SK-N-SH (cell line): ENCODE measurements around the gene CDH24. TPM values are rescaled to one million over a fixed set of nuclear protein-coding genes. Genes with fewer than 3 reads are reported as not detected.

ENCODE experiments used
- CTCF ChIA-PET: fragments of 300-600, 350-600 bp; formaldehyde crosslinking; extraction: SDS; loops from one replicate; lab custom pipeline; 2021; lab: Yijun Ruan, JAX
- POLR2A ChIA-PET: fragments of 350-600 bp; sonication (Branson Sonifier 250); formaldehyde crosslinking; extraction: SDS; loops from one replicate; lab custom pipeline; 2020; ENCODE audit warnings: antibody characterized with exemption, inconsistent platforms; lab: Yijun Ruan, JAX
- DNase-seq: peaks from one replicate; pipeline ENCODE4 v3.0.0; 2012
- H2AFZ ChIP-seq: fragments of 200-600 bp; sonication (generic); 2 replicates; pipeline ENCODE4 v1.8.1; 2016; ENCODE audit warnings: antibody characterized with exemption, mild to moderate bottlenecking, low read depth
- H3F3A ChIP-seq: fragments of 200-600 bp; sonication (generic); replicated peaks from 2 replicates; pipeline ENCODE3; 2016; ENCODE audit warnings: antibody characterized with exemption, mild to moderate bottlenecking; ENCODE audit not compliant: insufficient read depth
- H3K27ac ChIP-seq, 2 experiments: fragments of 200-500 bp in 1 of 2; fragments of 200-600 bp in 1 of 2; sonication (Bioruptor generic) in 1 of 2; sonication (generic), shearing (Covaris generic) in 1 of 2; 2 replicates each; pipeline versions ENCODE4 v1.5.1 to v1.6.1; 2014 to 2016; ENCODE audit warnings: low read depth in 2 of 2, inconsistent platforms in 1 of 2, low read length in 1 of 2, mild to moderate bottlenecking in 1 of 2, mixed read lengths in 1 of 2
- H3K27me3 ChIP-seq: fragments of 200-600 bp; sonication (generic), shearing (Covaris generic); 2 replicates; pipeline ENCODE4 v1.6.1; 2016; ENCODE audit warnings: mixed run types; ENCODE audit not compliant: insufficient read depth
- H3K36me3 ChIP-seq, 2 experiments: fragments of 200-500 bp in 1 of 2; fragments of 200-600 bp in 1 of 2; sonication (Bioruptor generic) in 1 of 2; sonication (generic) in 1 of 2; replicated peaks in 1 of 2; 2 replicates each; pipeline versions ENCODE3 to v1.5.1; 2014 to 2016; ENCODE audit warnings: low read length in 1 of 2, mild to moderate bottlenecking in 1 of 2; ENCODE audit not compliant: insufficient read depth in 2 of 2, control insufficient read depth in 1 of 2
- H3K4me1 ChIP-seq, 2 experiments: fragments of 200-500 bp in 1 of 2; fragments of 200-600 bp in 1 of 2; sonication (Bioruptor generic) in 1 of 2; sonication (generic), shearing (Covaris generic) in 1 of 2; 2 replicates each; pipeline versions ENCODE4 v1.5.1 to v1.6.1; 2014 to 2016; ENCODE audit warnings: low read depth in 1 of 2, low read length in 1 of 2, mixed run types in 1 of 2; ENCODE audit not compliant: insufficient read depth in 2 of 2, control insufficient read depth in 1 of 2
- H3K4me2 ChIP-seq: fragments of 200-600 bp; sonication (generic), shearing (Covaris generic); 2 replicates; pipeline ENCODE4 v1.6.1; 2017; ENCODE audit warnings: mixed run types
- H3K4me3 ChIP-seq, 2 experiments: fragments of 200-500 bp in 1 of 2; fragments of 200-600 bp in 1 of 2; sonication (Bioruptor generic) in 1 of 2; sonication (generic), shearing (Covaris generic) in 1 of 2; 2 replicates each; pipeline versions ENCODE4 v1.5.1 to v1.8.1; 2014 to 2016; ENCODE audit warnings: low read depth in 2 of 2, inconsistent platforms in 1 of 2, low read length in 1 of 2, mild to moderate bottlenecking in 1 of 2, mixed read lengths in 1 of 2, moderate library complexity in 1 of 2
- H3K79me2 ChIP-seq: fragments of 200-600 bp; sonication (generic); 2 replicates; pipeline ENCODE4 v1.8.1; 2017; ENCODE audit warnings: mild to moderate bottlenecking; ENCODE audit not compliant: insufficient read depth
- H3K9ac ChIP-seq: fragments of 200-600 bp; sonication (generic); 2 replicates; pipeline ENCODE4 v1.6.1; 2017; ENCODE audit warnings: mixed run types
- H3K9me2 ChIP-seq: fragments of 200-600 bp; sonication (generic); 2 replicates; pipeline ENCODE4 v1.6.1; 2017; ENCODE audit warnings: mixed run types
- H3K9me3 ChIP-seq: fragments of 200-600 bp; sonication (generic); 2 replicates; pipeline ENCODE4 v1.6.1; 2017; ENCODE audit warnings: mixed run types, mild to moderate bottlenecking, moderate library complexity
- H4K20me1 ChIP-seq: fragments of 200-600 bp; sonication (generic); 2 replicates; pipeline ENCODE4 v1.6.1; 2017; ENCODE audit warnings: mild to moderate bottlenecking, mixed run types; ENCODE audit not compliant: insufficient read depth
- CHD2 ChIP-seq: fragments of 150-350 bp; IDR thresholded peaks from 2 replicates; pipeline ENCODE4 v1.6.1; 2018; ENCODE audit warnings: low read length; ENCODE audit not compliant: partially characterized antibody
- EP300 ChIP-seq, 2 experiments: IDR thresholded peaks; 2 replicates each; pipeline versions ENCODE4 v1.4.0 to v1.6.1; 2012; ENCODE audit warnings: borderline replicate concordance in 1 of 2, low read depth in 1 of 2, low read length in 1 of 2
- FOSL2 ChIP-seq: IDR thresholded peaks from 2 replicates; pipeline ENCODE4 v1.4.0; 2012; ENCODE audit warnings: low read depth, mild to moderate bottlenecking, moderate library complexity, borderline replicate concordance
- FOXM1 ChIP-seq: IDR thresholded peaks from 2 replicates; pipeline ENCODE4 v1.4.0; 2012; ENCODE audit warnings: low read depth, mild to moderate bottlenecking
- GABPA ChIP-seq: IDR thresholded peaks from 2 replicates; pipeline ENCODE4 v1.4.0; 2012; ENCODE audit warnings: low read depth, mild to moderate bottlenecking
- IRF3 ChIP-seq: fragments of 150-350 bp; IDR thresholded peaks from 2 replicates; pipeline ENCODE4 v1.6.1; 2016; ENCODE audit warnings: mild to moderate bottlenecking, low read depth, low read length
- MAX ChIP-seq: IDR thresholded peaks from 2 replicates; pipeline ENCODE4 v1.4.0; 2012; ENCODE audit warnings: low read depth
- MEF2A ChIP-seq: IDR thresholded peaks from 2 replicates; pipeline ENCODE4 v1.4.0; 2012; ENCODE audit warnings: low read depth, borderline replicate concordance
- NFIC ChIP-seq: IDR thresholded peaks from 2 replicates; pipeline ENCODE4 v1.4.0; 2012; ENCODE audit warnings: borderline replicate concordance
- PBX3 ChIP-seq: IDR thresholded peaks from 2 replicates; pipeline ENCODE4; 2012
- RCOR1 ChIP-seq: fragments of 150-350 bp; IDR thresholded peaks from 2 replicates; pipeline ENCODE4 v1.6.1; 2017; ENCODE audit warnings: antibody characterized with exemption, low read length
- RXRA ChIP-seq: IDR thresholded peaks from 2 replicates; pipeline ENCODE4 v1.4.0; 2012; ENCODE audit warnings: low read depth, mild to moderate bottlenecking, borderline replicate concordance
- TCF12 ChIP-seq: IDR thresholded peaks from 2 replicates; pipeline ENCODE4 v1.4.0; 2012
- USF1 ChIP-seq: IDR thresholded peaks from 2 replicates; pipeline ENCODE4 v1.4.0; 2012; ENCODE audit warnings: low read depth, borderline replicate concordance
- YY1 ChIP-seq: IDR thresholded peaks from 2 replicates; pipeline ENCODE4 v1.4.0; 2012; ENCODE audit warnings: low read depth, mild to moderate bottlenecking
- WGBS: methylation state at CpG from one replicate; pipeline ENCODE4 v1.1.6; 2017; ENCODE audit warnings: low lambda C conversion rate; 5-methylcytosine and 5-hydroxymethylcytosine counted together
- polyA plus RNA-seq, 3 experiments: library from polyadenylated mRNA; depleted of rRNA; stranded (reverse); fragments of >200 nt; gene quantifications; 2 replicates each; pipeline ENCODE4 v1.2.3, GENCODE V29; 2012

The CDH24 gene
- polyA plus RNA-seq, 1 of the 3 experiments (the other 2 are of a cell fraction) = 30.8 TPM

- no peak overlapping the region for H3K27ac ChIP-seq
- POLR2A ChIA-PET = no interaction called here
- H4K20me1 ChIP-seq = peaks cover 39% of the 10 kb centered on the region
- peaks cover 22 to 34% of the 10 kb centered on the region in 2 experiments for H3K4me1 ChIP-seq
- H3K9me2 ChIP-seq = no peaks in the 10 kb centered on the region
- H3K4me3 ChIP-seq = no peak overlapping the region
- no peak for DNase-seq
- no peaks in the 10 kb centered on the region for H3K9me3 ChIP-seq
- peaks cover 66% of the 10 kb centered on the region for H3K79me2 ChIP-seq
- no peak overlapping the region for H2AFZ ChIP-seq
- peaks cover 35% of the 10 kb centered on the region for H3F3A ChIP-seq
- CTCF ChIA-PET = interaction anchor here (1.0 to 33.1 kb wide), 9 partner anchors 8 to 132 kb away, joined by 4 to 1566 read pairs (median 18); partner anchors contain the start of genes ACIN1, AJUBA, C14orf119 and CDH24
- WGBS = 94% methylated on average over 18 of the region's 23 CpGs
- H3K9ac ChIP-seq = no peak overlapping the region
- no peak overlapping the region for H3K4me2 ChIP-seq
- TF ChIP-seq PBX3 (no peak), RXRA (no peak), CHD2 (no peak), EP300 (IDR thresholded peaks at IDR 0.05; ENCODE audit: borderline replicate concordance in 1 of 2, low read depth in 1 of 2, low read length in 1 of 2) (no peak), IRF3 (no peak), FOXM1 (no peak), GABPA (no peak), USF1 (no peak), YY1 (no peak), NFIC (no peak), TCF12 (no peak), RCOR1 (no peak), MEF2A (no peak), MAX (no peak), FOSL2 (no peak)
- H3K36me3 ChIP-seq = peaks cover 58 to 63% of the 10 kb centered on the region in 2 experiments
- H3K27me3 ChIP-seq = no peaks in the 10 kb centered on the region
These were observed 9.8 kb upstream of the CDH24 start for GRCh38 chr14:23066855-23067744.
